Trophoblast cell (in vitro differentiated cells and primary cell): ENCODE measurements around the gene MYCBP2.

Experiments used
- DNase-seq, 2 donors: peaks; one replicate each; pipeline ENCODE4 v3.0.0-alpha.2; 2016
- H2AFZ ChIP-seq: 2 replicates; pipeline ENCODE4 v1.6.1; 2013; ENCODE audit warnings: low read length, moderate library complexity, mild to moderate bottlenecking; ENCODE audit not compliant: insufficient read depth, poor library complexity
- H2AK5ac ChIP-seq: 2 replicates; pipeline ENCODE4 v1.6.1; 2013; ENCODE audit warnings: mild to moderate bottlenecking, low read length
- H2BK120ac ChIP-seq: 2 replicates; pipeline ENCODE4 v1.6.1; 2013; ENCODE audit warnings: low read length, mild to moderate bottlenecking, moderate library complexity; ENCODE audit not compliant: insufficient read depth, poor library complexity
- H2BK12ac ChIP-seq: 2 replicates; pipeline ENCODE4 v1.6.1; 2013; ENCODE audit warnings: mild to moderate bottlenecking, low read length, moderate library complexity
- H2BK5ac ChIP-seq: 2 replicates; pipeline ENCODE4 v1.6.1; 2013; ENCODE audit warnings: low read length, low read depth, moderate library complexity, mild to moderate bottlenecking; ENCODE audit not compliant: poor library complexity
- H3K14ac ChIP-seq: 2 replicates; pipeline ENCODE4 v1.6.1; 2013; ENCODE audit warnings: mild to moderate bottlenecking, low read length
- H3K18ac ChIP-seq: 2 replicates; pipeline ENCODE4 v1.6.1; 2013; ENCODE audit warnings: mild to moderate bottlenecking, low read length
- H3K23ac ChIP-seq: 2 replicates; pipeline ENCODE4 v1.6.1; 2013; ENCODE audit warnings: low read length
- H3K27ac ChIP-seq: 2 replicates; pipeline ENCODE4 v1.5.1; 2013; ENCODE audit warnings: low read depth, mild to moderate bottlenecking, inconsistent platforms, low read length, moderate library complexity
- H3K27me3 ChIP-seq: 2 replicates; pipeline ENCODE4 v1.6.1; 2013; ENCODE audit warnings: inconsistent platforms, mild to moderate bottlenecking, low read length, moderate library complexity; ENCODE audit not compliant: insufficient read depth
- H3K36me3 ChIP-seq, 2 experiments: 1 replicate in 1 of 2; 2 replicates in 1 of 2; pipeline ENCODE4 v1.6.1; 2013; ENCODE audit warnings: low read length in 2 of 2, mild to moderate bottlenecking in 2 of 2, moderate library complexity in 1 of 2; ENCODE audit not compliant: insufficient read depth in 2 of 2, control insufficient read depth in 1 of 2
- H3K4ac ChIP-seq: 2 replicates; pipeline ENCODE4 v1.6.1; 2013; ENCODE audit warnings: low read depth, mild to moderate bottlenecking, low read length, moderate library complexity
- H3K4me1 ChIP-seq, 2 experiments: 1 replicate in 1 of 2; 2 replicates in 1 of 2; pipeline ENCODE4 v1.6.1; 2013; ENCODE audit warnings: low read length in 2 of 2, mild to moderate bottlenecking in 2 of 2, moderate library complexity in 1 of 2; ENCODE audit not compliant: insufficient read depth in 2 of 2, control insufficient read depth in 1 of 2
- H3K4me2 ChIP-seq: 2 replicates; pipeline ENCODE4 v1.6.1; 2013; ENCODE audit warnings: inconsistent platforms, mild to moderate bottlenecking, low read length, moderate library complexity
- H3K4me3 ChIP-seq: 2 replicates; pipeline ENCODE4 v1.5.1; 2013; ENCODE audit warnings: mild to moderate bottlenecking, low read depth, low read length, inconsistent platforms
- H3K79me1 ChIP-seq: one replicate; pipeline ENCODE4 v1.6.1; 2013; ENCODE audit warnings: low read length
- H3K79me2 ChIP-seq: 2 replicates; pipeline ENCODE4 v1.6.1; 2013; ENCODE audit warnings: low read length, mild to moderate bottlenecking; ENCODE audit not compliant: control insufficient read depth, insufficient read depth, poor library complexity
- H3K9ac ChIP-seq: 2 replicates; pipeline ENCODE4 v1.6.1; 2013; ENCODE audit warnings: mild to moderate bottlenecking, low read length
- H3K9me3 ChIP-seq: 2 replicates; pipeline ENCODE4 v1.6.1; 2013; ENCODE audit warnings: low read depth, mild to moderate bottlenecking, control low read depth, inconsistent platforms, low read length; ENCODE audit not compliant: insufficient read depth
- H4K12ac ChIP-seq: 2 replicates; pipeline ENCODE4 v1.6.1; 2013; ENCODE audit warnings: low read depth, mild to moderate bottlenecking, low read length, moderate library complexity
- H4K8ac ChIP-seq: 2 replicates; pipeline ENCODE4 v1.6.1; 2013; ENCODE audit warnings: low read depth, mild to moderate bottlenecking, low read length, moderate library complexity
- H4K91ac ChIP-seq: one replicate; pipeline ENCODE4 v1.6.1; 2013; ENCODE audit warnings: low read depth, mild to moderate bottlenecking, low read length, moderate library complexity
- WGBS: extraction: QIAGEN DNeasy Blood & Tissue Kit; methylation state at CpG from one replicate; pipeline ENCODE4 v1.1.7; 2013; ENCODE audit warnings: missing lambda C conversion rate; ENCODE audit not compliant: insufficient read length, insufficient coverage; ENCODE audit errors: extremely low coverage; 5-methylcytosine and 5-hydroxymethylcytosine counted together

MYCBP2 gene

GRCh38 chr13:77269141-77269540 lies 57.8 kb downstream of the MYCBP2 start:
- Histone ChIP-seq H4K12ac (no peak overlapping the region), H3K18ac (no peak overlapping the region), H3K14ac (no peak overlapping the region), H3K4me1 (no peaks in the 10 kb centered on the region), H3K27ac (no peak overlapping the region), H2BK5ac (no peak overlapping the region), H2AFZ (no peak overlapping the region), H2BK12ac (no peak overlapping the region), H4K8ac (no peak overlapping the region), H3K23ac (no peak overlapping the region), H3K4me2 (no peak overlapping the region), H3K9ac (no peak overlapping the region), H3K36me3 (peaks cover 0 to 2% of the 10 kb centered on the region in 2 experiments), H4K91ac (no peak overlapping the region), H3K4me3 (no peak overlapping the region), H2BK120ac (no peak overlapping the region), H3K79me2 (no peaks in the 10 kb centered on the region), H3K4ac (no peak overlapping the region), H3K79me1 (no peaks in the 10 kb centered on the region), H2AK5ac (no peak overlapping the region), H3K27me3 (no peaks in the 10 kb centered on the region), H3K9me3 (no peaks in the 10 kb centered on the region)
- DNase-seq: peak in 1 of 2 donors; percentile 37
- WGBS: no CpG with 5 or more reads among the region's 1 CpG

GRCh38 chr13:77267362-77267761 lies 59.5 kb downstream of the MYCBP2 start:
- no peaks in the 10 kb centered on the region for H3K79me2 ChIP-seq
- no peak overlapping the region for H3K4ac ChIP-seq
- H3K36me3 ChIP-seq: no peaks in the 10 kb centered on the region
- no peak overlapping the region for H2BK5ac ChIP-seq
- no peaks in the 10 kb centered on the region for H3K9me3 ChIP-seq
- no peak overlapping the region for H3K23ac ChIP-seq
- H3K4me3 ChIP-seq: no peak overlapping the region
- no peak overlapping the region for H2BK12ac ChIP-seq
- H3K4me2 ChIP-seq: no peak overlapping the region
- no peaks in the 10 kb centered on the region for H3K79me1 ChIP-seq
- H2AFZ ChIP-seq: no peak overlapping the region
- no peak overlapping the region for H2BK120ac ChIP-seq
- WGBS: no CpG with 5 or more reads among the region's 2 CpGs
- no peaks in the 10 kb centered on the region for H3K4me1 ChIP-seq
- H3K9ac ChIP-seq: no peak overlapping the region
- H2AK5ac ChIP-seq: no peak overlapping the region
- no peak overlapping the region for H3K14ac ChIP-seq
- H3K27me3 ChIP-seq: no peaks in the 10 kb centered on the region
- no peak overlapping the region for H3K18ac ChIP-seq
- H3K27ac ChIP-seq: no peak overlapping the region
- no peak overlapping the region for H4K8ac ChIP-seq
- H4K91ac ChIP-seq: no peak overlapping the region
- no peak for DNase-seq
- H4K12ac ChIP-seq: no peak overlapping the region

DNA sequence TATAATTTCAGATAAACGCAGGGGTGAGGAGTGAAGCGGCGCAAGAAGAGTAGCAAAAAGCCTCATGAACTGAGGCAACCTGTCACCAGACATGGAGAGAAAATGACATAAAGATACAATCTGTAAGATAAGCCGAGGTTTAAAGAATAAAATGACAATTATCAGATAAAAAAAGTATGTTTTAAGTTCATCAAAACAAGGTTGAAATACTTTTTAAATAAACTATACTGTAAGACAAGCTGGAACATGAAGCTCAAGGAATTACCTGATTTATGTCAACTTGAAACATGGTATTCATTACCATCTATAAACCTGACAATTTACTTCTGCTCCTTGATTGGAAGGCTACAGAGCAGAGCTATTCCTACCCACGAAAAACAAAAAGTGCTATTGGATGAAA lies 61.6 kb downstream of the MYCBP2 start:
- Histone ChIP-seq H2BK120ac (no peak overlapping the region), H3K9ac (no peak overlapping the region), H3K4me3 (no peak overlapping the region), H2AK5ac (no peak overlapping the region), H2BK12ac (no peak overlapping the region), H3K4me2 (no peak overlapping the region), H3K14ac (no peak overlapping the region), H2AFZ (no peak overlapping the region), H3K4me1 (no peaks in the 10 kb centered on the region), H2BK5ac (no peak overlapping the region), H3K18ac (no peak overlapping the region), H3K27me3 (no peaks in the 10 kb centered on the region), H4K8ac (no peak overlapping the region), H3K79me2 (no peaks in the 10 kb centered on the region), H3K27ac (no peak overlapping the region), H3K79me1 (no peaks in the 10 kb centered on the region), H4K91ac (no peak overlapping the region), H3K36me3 (no peaks in the 10 kb centered on the region), H4K12ac (no peak overlapping the region), H3K23ac (no peak overlapping the region), H3K4ac (no peak overlapping the region), H3K9me3 (no peaks in the 10 kb centered on the region)
- no CpG with 5 or more reads among the region's 5 CpGs for WGBS
- no peak for DNase-seq

GRCh38 chr13:77262198-77262597 lies 64.7 kb downstream of the MYCBP2 start:
- no peak for DNase-seq
- no peaks in the 10 kb centered on the region for H3K79me2 ChIP-seq
- H3K18ac ChIP-seq: no peak overlapping the region
- H2AK5ac ChIP-seq: no peak overlapping the region
- H2BK12ac ChIP-seq: no peak overlapping the region
- H3K4me2 ChIP-seq: no peak overlapping the region
- H3K14ac ChIP-seq: no peak overlapping the region
- no peak overlapping the region for H3K4ac ChIP-seq
- no peak overlapping the region for H2AFZ ChIP-seq
- no peak overlapping the region for H4K91ac ChIP-seq
- H3K27me3 ChIP-seq: no peaks in the 10 kb centered on the region
- H2BK5ac ChIP-seq: no peak overlapping the region
- no peak overlapping the region for H4K8ac ChIP-seq
- H3K36me3 ChIP-seq: peaks cover 0 to 2% of the 10 kb centered on the region in 2 experiments
- 100% methylated on average over 1 of the region's 2 CpGs for WGBS
- H3K79me1 ChIP-seq: no peaks in the 10 kb centered on the region
- no peaks in the 10 kb centered on the region for H3K4me1 ChIP-seq
- no peak overlapping the region for H3K23ac ChIP-seq
- H3K4me3 ChIP-seq: no peak overlapping the region
- no peaks in the 10 kb centered on the region for H3K9me3 ChIP-seq
- H4K12ac ChIP-seq: no peak overlapping the region
- no peak overlapping the region for H3K9ac ChIP-seq
- H3K27ac ChIP-seq: no peak overlapping the region
- no peak overlapping the region for H2BK120ac ChIP-seq
